Gastrocnemius medialis (tissue), 4 donors: ENCODE data around the gene NTM.

Experiments
- CTCF ChIP-seq, 5 experiments: fragments of 450-650 bp in 3 of 5; fragments of 200-600 bp in 2 of 5; sonication (generic) in 2 of 5; IDR thresholded peaks in 4 of 5; conservative IDR thresholded peaks in 1 of 5; 1 replicate in 4 of 5; 2 replicates in 1 of 5; pipeline ENCODE4 v1.5.1; 2016 to 2019; ENCODE audit warnings: antibody characterized with exemption in 5 of 5, mild to moderate bottlenecking in 3 of 5, moderate library complexity in 3 of 5
- POLR2A ChIP-seq, 2 donors: fragments of 450-650 bp; IDR thresholded peaks; one replicate each; pipeline ENCODE4 v1.6.1; 2017; ENCODE audit warnings: antibody characterized with exemption in 2 of 2, mild to moderate bottlenecking in 2 of 2, moderate library complexity in 2 of 2

DNA sequence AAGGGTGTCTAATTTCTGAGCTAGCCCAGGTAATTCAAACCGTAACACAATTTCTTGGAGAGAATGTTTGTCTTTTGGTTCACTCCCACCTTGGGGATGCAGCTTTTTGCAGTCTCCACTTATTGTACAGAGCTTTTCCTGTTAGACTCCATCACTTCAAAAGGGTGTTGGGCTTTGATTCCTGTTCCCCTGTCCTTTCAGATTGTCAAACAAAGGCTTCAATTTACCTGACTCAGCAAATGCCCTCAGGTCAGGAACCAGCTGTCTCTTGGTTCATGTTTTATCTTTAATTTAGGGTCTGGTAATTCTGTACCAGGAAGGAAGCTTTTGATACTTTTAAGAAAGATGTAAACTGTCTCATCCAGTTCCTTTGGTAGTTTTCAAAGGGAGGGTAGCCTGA is 880.6 kb downstream of the NTM start:
- TF ChIP-seq CTCF (IDR thresholded peaks at IDR 0.05 in 4 of 5, conservative IDR thresholded peaks at IDR 0.05 in 1 of 5) (no peak), POLR2A (IDR thresholded peaks at IDR 0.05) (no peak)
